H9 (cell line): ENCODE results near the gene CLN5. TPM values are rescaled to one million over a fixed set of nuclear protein-coding genes. Genes with fewer than 3 reads are reported as not detected.

Experiments used
- DNase-seq: peaks from one replicate; pipeline ENCODE4 v3.0.0-alpha.2; 2017
- H2AFZ ChIP-seq: one replicate; pipeline ENCODE4 v1.6.1; 2013; ENCODE audit warnings: mild to moderate bottlenecking, low read length, control low read depth, moderate library complexity
- H2AK5ac ChIP-seq: 2 replicates; pipeline ENCODE4 v1.6.1; 2013; ENCODE audit warnings: low read length, control low read depth, mixed read lengths; ENCODE audit not compliant: insufficient read length
- H2BK120ac ChIP-seq: one replicate; pipeline ENCODE4 v1.6.1; 2013; ENCODE audit warnings: low read depth, mild to moderate bottlenecking, low read length, control low read depth, inconsistent platforms; ENCODE audit not compliant: poor library complexity, severe bottlenecking
- H2BK12ac ChIP-seq: 2 replicates; pipeline ENCODE4 v1.6.1; 2013; ENCODE audit warnings: low read length, control low read depth, mixed read lengths, low read depth; ENCODE audit not compliant: insufficient read length
- H2BK15ac ChIP-seq: 2 replicates; pipeline ENCODE4 v1.6.1; 2013; ENCODE audit warnings: low read depth, low read length, control low read depth
- H2BK20ac ChIP-seq: one replicate; pipeline ENCODE4 v1.6.1; 2013; ENCODE audit warnings: low read depth, mild to moderate bottlenecking, low read length, control low read depth, inconsistent platforms; ENCODE audit not compliant: poor library complexity, severe bottlenecking
- H2BK5ac ChIP-seq: 2 replicates; pipeline ENCODE4 v1.6.1; 2013; ENCODE audit warnings: low read length, control low read depth, mixed read lengths; ENCODE audit not compliant: insufficient read length
- H3K14ac ChIP-seq: 2 replicates; pipeline ENCODE4 v1.6.1; 2013; ENCODE audit warnings: low read length, control low read depth; ENCODE audit not compliant: insufficient read depth
- H3K18ac ChIP-seq: 2 replicates; pipeline ENCODE4 v1.6.1; 2013; ENCODE audit warnings: low read depth, mild to moderate bottlenecking, mixed read lengths, low read length, control low read depth; ENCODE audit not compliant: insufficient read length
- H3K23ac ChIP-seq: 2 replicates; pipeline ENCODE4 v1.6.1; 2013; ENCODE audit warnings: low read length, control low read depth, mixed read lengths, low read depth; ENCODE audit not compliant: insufficient read length
- H3K23me2 ChIP-seq: 2 replicates; pipeline ENCODE4 v1.6.1; 2013; ENCODE audit warnings: low read depth, mild to moderate bottlenecking, mixed read lengths, low read length, control low read depth; ENCODE audit not compliant: insufficient read length, poor library complexity, severe bottlenecking
- H3K27ac ChIP-seq: 2 replicates; pipeline ENCODE4 v1.5.1; 2013; ENCODE audit warnings: low read length, control low read depth, mixed read lengths, low read depth; ENCODE audit not compliant: insufficient read length
- H3K27me3 ChIP-seq: 2 replicates; pipeline ENCODE4 v1.6.1; 2013; ENCODE audit warnings: low read length, control low read depth, inconsistent platforms; ENCODE audit not compliant: insufficient read depth
- H3K4ac ChIP-seq: 2 replicates; pipeline ENCODE4 v1.6.1; 2013; ENCODE audit warnings: low read depth, mild to moderate bottlenecking, control low read depth, inconsistent platforms, low read length, moderate library complexity
- H3K4me1 ChIP-seq: 2 replicates; pipeline ENCODE4 v1.6.1; 2013; ENCODE audit warnings: low read length, control low read depth, inconsistent platforms; ENCODE audit not compliant: insufficient read depth
- H3K4me2 ChIP-seq: 2 replicates; pipeline ENCODE4 v1.6.1; 2013; ENCODE audit warnings: low read length, control low read depth, mixed read lengths; ENCODE audit not compliant: insufficient read length, insufficient read depth
- H3K56ac ChIP-seq: 2 replicates; pipeline ENCODE4 v1.6.1; 2013; ENCODE audit warnings: low read depth, mild to moderate bottlenecking, mixed read lengths, low read length, control low read depth; ENCODE audit not compliant: insufficient read length
- H3K79me1 ChIP-seq: 2 replicates; pipeline ENCODE4 v1.6.1; 2013; ENCODE audit warnings: low read depth, mild to moderate bottlenecking, moderate library complexity, low read length, control low read depth, inconsistent platforms; ENCODE audit not compliant: insufficient read depth, poor library complexity, severe bottlenecking
- H3K79me2 ChIP-seq: 2 replicates; pipeline ENCODE4 v1.6.1; 2013; ENCODE audit warnings: low read length, control low read depth, inconsistent platforms; ENCODE audit not compliant: insufficient read depth
- H3K9ac ChIP-seq: 2 replicates; pipeline ENCODE4 v1.6.1; 2013; ENCODE audit warnings: low read length, control low read depth, mixed read lengths; ENCODE audit not compliant: insufficient read length; ENCODE audit errors: extremely low read depth
- H3K9me3 ChIP-seq: one replicate; pipeline ENCODE4 v1.6.1; 2013; ENCODE audit warnings: low read depth, low read length, inconsistent platforms; ENCODE audit not compliant: control insufficient read depth
- H3T11ph ChIP-seq: one replicate; pipeline ENCODE4 v1.6.1; 2013; ENCODE audit warnings: mild to moderate bottlenecking, low read length, control low read depth, inconsistent platforms
- H4K20me1 ChIP-seq: one replicate; pipeline ENCODE4 v1.6.1; 2013; ENCODE audit not compliant: control insufficient read depth, insufficient read length, insufficient read depth
- H4K5ac ChIP-seq: 2 replicates; pipeline ENCODE4 v1.6.1; 2013; ENCODE audit warnings: low read depth, mild to moderate bottlenecking, mixed read lengths, low read length, control low read depth; ENCODE audit not compliant: insufficient read length
- H4K8ac ChIP-seq: replicated peaks from 2 replicates; pipeline ENCODE4 v1.6.1; 2013; ENCODE audit warnings: low read length, control low read depth, mixed read lengths, low read depth; ENCODE audit not compliant: insufficient read length
- H4K91ac ChIP-seq: 2 replicates; pipeline ENCODE4 v1.6.1; 2013; ENCODE audit warnings: low read depth, mild to moderate bottlenecking, moderate library complexity, mixed read lengths, low read length, control low read depth; ENCODE audit not compliant: insufficient read length
- H3K27ac Mint-ChIP-seq, 3 experiments: 2 replicates in 2 of 3; 3 replicates in 1 of 3; pipeline ENCODE4 v1.8.0; 2020 to 2021; ENCODE audit warnings: mixed read lengths in 3 of 3, mild to moderate bottlenecking in 1 of 3, moderate library complexity in 1 of 3
- H3K27me3 Mint-ChIP-seq: 2 replicates; pipeline ENCODE4 v1.8.0; 2021; ENCODE audit warnings: low read depth, mild to moderate bottlenecking, moderate library complexity, mixed read lengths
- H3K36me3 Mint-ChIP-seq, 3 experiments: 2 replicates in 2 of 3; 3 replicates in 1 of 3; pipeline ENCODE4 v1.8.0; 2020 to 2021; ENCODE audit warnings: low read depth in 3 of 3, mixed read lengths in 3 of 3; ENCODE audit not compliant: insufficient read depth in 1 of 3
- H3K4me1 Mint-ChIP-seq, 2 experiments: 2 replicates each; pipeline ENCODE4 v1.8.0; 2020; ENCODE audit warnings: mixed read lengths in 2 of 2
- H3K4me3 Mint-ChIP-seq, 2 experiments: 2 replicates in 1 of 2; 3 replicates in 1 of 2; pipeline ENCODE4 v1.8.0; 2020 to 2021; ENCODE audit warnings: mild to moderate bottlenecking in 2 of 2, mixed read lengths in 2 of 2, moderate library complexity in 1 of 2
- H3K9me3 Mint-ChIP-seq, 2 experiments: 2 replicates in 1 of 2; 3 replicates in 1 of 2; pipeline ENCODE4 v1.8.0; 2020; ENCODE audit warnings: mild to moderate bottlenecking in 2 of 2, mixed read lengths in 2 of 2, moderate library complexity in 1 of 2
- CTCF ChIP-seq: fragments of 200-600 bp; sonication (generic); conservative IDR thresholded peaks from 3 replicates; pipeline ENCODE4 v1.8.0; 2021; ENCODE audit warnings: antibody characterized with exemption, mild to moderate bottlenecking
- WGBS: extraction: QIAGEN DNeasy Blood & Tissue Kit; methylation state at CpG from one replicate; pipeline ENCODE4 v1.1.7; 2013; ENCODE audit warnings: missing lambda C conversion rate, low lambda C conversion rate, mixed read lengths; ENCODE audit not compliant: insufficient read length; ENCODE audit errors: extremely low coverage; 5-methylcytosine and 5-hydroxymethylcytosine counted together
- total RNA-seq: library from RNA; stranded (reverse); gene quantifications from 2 replicates; pipeline ENCODE4 v1.2.1, GENCODE V29; 2021

CLN5 gene
- total RNA-seq, 1 experiment from 2014 or later, result 8.3 TPM

DNA sequence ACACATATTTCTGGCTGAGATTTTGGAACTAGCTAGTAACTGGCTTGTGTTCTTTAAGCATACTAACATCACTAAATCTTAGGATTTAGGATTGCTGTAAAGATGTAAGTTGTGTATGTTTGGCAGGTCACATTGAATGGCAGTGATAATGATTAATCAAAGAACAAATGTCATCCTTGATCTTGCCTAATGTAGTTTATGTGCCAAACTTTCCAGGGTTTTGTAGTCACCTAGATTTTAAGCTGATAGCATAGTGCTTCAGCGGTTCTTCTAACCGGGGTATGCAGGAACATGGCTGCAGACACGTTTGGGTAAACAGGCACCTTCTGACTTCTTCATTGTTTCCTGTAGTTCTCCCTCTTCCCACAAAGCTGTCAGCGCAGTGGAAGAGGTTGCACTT is 9.7 kb downstream of the CLN5 start:
- TF ChIP-seq CTCF, result no peak
- no peak overlapping the region for H2BK12ac ChIP-seq
- H3K4me3 Mint-ChIP-seq, result no peak overlapping the region
- no CpG with 5 or more reads among the region's 4 CpGs for WGBS
- H3K23ac ChIP-seq, result no peak overlapping the region
- no peak overlapping the region for H3K27ac ChIP-seq
- H3K4me1 ChIP-seq, result no peaks in the 10 kb centered on the region
- no peak overlapping the region for H3T11ph ChIP-seq
- H4K8ac ChIP-seq, result no peak overlapping the region
- H2BK15ac ChIP-seq, result no peak overlapping the region
- no peak overlapping the region for H4K91ac ChIP-seq
- H3K56ac ChIP-seq, result no peak overlapping the region
- H3K9me3 ChIP-seq, result no peaks in the 10 kb centered on the region
- no peak overlapping the region for H2AK5ac ChIP-seq
- no peaks in the 10 kb centered on the region for H4K20me1 ChIP-seq
- H3K79me1 ChIP-seq, result no peaks in the 10 kb centered on the region
- no peaks in the 10 kb centered on the region for H3K27me3 ChIP-seq
- no peak overlapping the region for H2AFZ ChIP-seq
- H2BK20ac ChIP-seq, result no peak overlapping the region
- H2BK120ac ChIP-seq, result no peak overlapping the region
- H3K4me2 ChIP-seq, result no peak overlapping the region
- no peak overlapping the region for H4K5ac ChIP-seq
- no peak overlapping the region for H3K4ac ChIP-seq
- H3K23me2 ChIP-seq, result no peaks in the 10 kb centered on the region
- no peak overlapping the region for H3K18ac ChIP-seq
- H3K27ac Mint-ChIP-seq, result peak overlapping the region in 1 of 3 experiments; percentile 54; a peak in 1 of 7 replicates
- H3K79me2 ChIP-seq, result no peaks in the 10 kb centered on the region
- no peaks in the 10 kb centered on the region for H3K27me3 Mint-ChIP-seq
- H3K36me3 Mint-ChIP-seq, result peaks cover 2 to 33% (median 28%) of the 10 kb centered on the region in 3 experiments; a peak in 5 of 7 replicates
- H2BK5ac ChIP-seq, result no peak overlapping the region
- no peaks in the 10 kb centered on the region for H3K9me3 Mint-ChIP-seq
- DNase-seq, result no peak
- no peaks in the 10 kb centered on the region for H3K4me1 Mint-ChIP-seq
- H3K9ac ChIP-seq, result no peak overlapping the region
- H3K14ac ChIP-seq, result no peak overlapping the region
